SK-N-MC (cell line): ENCODE results near the gene TMEM54.

Experiments used
- EZH2 ChIP-seq: fragments of 200-600 bp; sonication (generic); IDR thresholded peaks from one replicate; pipeline ENCODE4 v1.6.1; 2017; ENCODE audit warnings: antibody characterized with exemption
- FOXP2 ChIP-seq: optimal IDR thresholded peaks from 2 replicates; pipeline ENCODE3; 2011; ENCODE audit warnings: mild to moderate bottlenecking, moderate library complexity; ENCODE audit not compliant: insufficient read depth; ENCODE audit errors: extremely low read length, control extremely low read depth
- POLR2AphosphoS5 ChIP-seq: IDR thresholded peaks from 2 replicates; pipeline ENCODE4 v1.6.1; 2012; ENCODE audit warnings: mild to moderate bottlenecking, low read depth, low read length, borderline replicate concordance

DNA sequence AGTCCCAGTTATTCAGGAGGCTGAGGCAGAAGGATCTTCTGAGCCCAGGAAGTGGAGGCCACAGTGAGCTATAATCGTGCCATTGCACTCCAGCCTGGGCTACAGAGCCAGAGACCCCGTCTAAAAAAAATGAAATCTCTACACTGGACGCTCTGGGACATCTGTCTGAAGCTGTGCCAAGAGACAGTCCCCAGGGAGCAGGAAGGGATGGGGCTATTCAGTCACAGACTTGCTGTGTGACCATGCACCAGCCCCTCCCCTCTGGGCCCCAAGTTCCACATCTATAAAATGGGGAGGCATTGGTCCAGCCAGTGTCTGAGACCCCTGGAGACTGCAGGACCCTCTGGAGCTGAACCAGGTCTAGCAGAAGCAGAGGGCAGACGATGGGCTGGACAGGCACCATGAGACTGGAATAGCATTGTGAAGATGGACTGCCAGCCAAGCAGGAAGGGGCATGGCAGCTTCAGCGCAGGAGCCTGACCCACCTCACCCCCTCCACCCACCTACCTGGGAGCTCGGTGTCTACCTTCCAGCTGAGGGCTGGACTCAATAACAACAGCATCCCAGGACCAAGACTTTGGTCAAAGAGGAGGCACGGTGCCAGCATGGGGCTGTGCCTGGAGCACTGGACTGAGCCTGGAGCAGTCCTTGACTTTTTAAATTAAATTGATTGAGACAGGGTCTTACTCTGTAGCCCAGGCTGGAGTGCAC lies 1.4 kb downstream of the TMEM54 start:
- TF ChIP-seq POLR2AphosphoS5 = no peak
- no peak for TF ChIP-seq EZH2
- no peak for TF ChIP-seq FOXP2
